ENCODE data around the gene ABR.

Gene ABR

GRCh38 chr17:1030684-1031532 is 148.9 kb downstream of the ABR start:
- DNase-seq (ENCODE audit: low spot score) = no peak

- no peak for DNase-seq (ENCODE audit: low spot score)
Observed at GRCh38 chr17:1029922-1030644, 149.7 kb downstream of the ABR start.

GRCh38 chr17:1029196-1029921 is 150.4 kb downstream of the ABR start:
- DNase-seq (ENCODE audit: low spot score) = no peak

- DNase-seq (ENCODE audit: low spot score) = no peak
Observed at GRCh38 chr17:1027044-1027443, 152.7 kb downstream of the ABR start.

GRCh38 chr17:1026599-1026975 is 153.2 kb downstream of the ABR start:
- no peak for DNase-seq (ENCODE audit: low spot score)

GRCh38 chr17:1025733-1026598 is 153.8 kb downstream of the ABR start:
- DNase-seq (ENCODE audit: low spot score) = no peak

- DNase-seq (ENCODE audit: low spot score) = no peak
Observed at GRCh38 chr17:1024076-1024475, 155.7 kb downstream of the ABR start.

GRCh38 chr17:1022278-1023024 is 157.3 kb downstream of the ABR start:
- no peak for DNase-seq (ENCODE audit: low spot score)

GRCh38 chr17:1021147-1021546 is 158.6 kb downstream of the ABR start:
- DNase-seq (ENCODE audit: low spot score) = no peak

GRCh38 chr17:1019451-1019850 is 160.3 kb downstream of the ABR start:
- DNase-seq (ENCODE audit: low spot score) = no peak

- DNase-seq (ENCODE audit: low spot score) = no peak
Observed at GRCh38 chr17:1018547-1018946, 161.2 kb downstream of the ABR start.

GRCh38 chr17:1013729-1014090 is 166.1 kb downstream of the ABR start:
- DNase-seq (ENCODE audit: low spot score) = no peak

GRCh38 chr17:1012823-1013728 is 166.7 kb downstream of the ABR start:
- DNase-seq (ENCODE audit: low spot score) = no peak

GRCh38 chr17:1011760-1012735 is 167.7 kb downstream of the ABR start:
- no peak for DNase-seq (ENCODE audit: low spot score)

GRCh38 chr17:1011138-1011537 is 168.6 kb downstream of the ABR start:
- no peak for DNase-seq (ENCODE audit: low spot score)

GRCh38 chr17:1010586-1010985 is 169.2 kb downstream of the ABR start:
- no peak for DNase-seq (ENCODE audit: low spot score)

- DNase-seq (ENCODE audit: low spot score) = no peak
Observed at GRCh38 chr17:1010086-1010450, 169.7 kb downstream of the ABR start.

- no peak for DNase-seq (ENCODE audit: low spot score)
Observed at GRCh38 chr17:1009229-1010085, 170.3 kb downstream of the ABR start.
